H1 (cell line): ENCODE data around the gene C12orf56. TPM values are rescaled to one million over a fixed set of nuclear protein-coding genes. Genes with fewer than 3 reads are reported as not detected.
A peak's percentile ranks its signal among the peaks of the same experiment; 100 is the strongest.

Experiments used
- CBX8 ChIP-seq: fragments of 300-800, 300-1000 bp; sonication (generic); IDR thresholded peaks from 2 replicates; pipeline ENCODE4 v1.7.1; 2016; ENCODE audit warnings: low read depth, low read length, borderline replicate concordance
- CHD1 ChIP-seq: IDR thresholded peaks from 2 replicates; pipeline ENCODE4 v1.6.1; 2012; ENCODE audit warnings: low read depth, low read length, improper control_type of control experiment
- CHD7 ChIP-seq: fragments of 300-600 bp; sonication (generic); IDR thresholded peaks from 2 replicates; pipeline ENCODE4 v1.7.1; 2012; ENCODE audit warnings: low read length, moderate library complexity, mild to moderate bottlenecking, inconsistent platforms; ENCODE audit not compliant: insufficient replicate concordance
- JUND ChIP-seq: IDR thresholded peaks from 2 replicates; pipeline ENCODE4 v1.6.1; 2011; ENCODE audit warnings: mild to moderate bottlenecking, improper control_type of control experiment, low read length
- PHF8 ChIP-seq: fragments of 200-600 bp; sonication (generic); conservative IDR thresholded peaks from 2 replicates; pipeline ENCODE4 v1.7.1; 2012; ENCODE audit warnings: low read depth, mild to moderate bottlenecking, inconsistent platforms, low read length, moderate library complexity
- POU5F1 ChIP-seq: IDR thresholded peaks from 2 replicates; pipeline ENCODE4 v1.6.1; 2011; ENCODE audit warnings: low read depth, mild to moderate bottlenecking, low read length, moderate library complexity
- RAD21 ChIP-seq, 2 experiments: IDR thresholded peaks in 1 of 2; conservative IDR thresholded peaks in 1 of 2; 2 replicates each; pipeline ENCODE4 v1.6.1; 2011; ENCODE audit warnings: low read depth in 2 of 2, low read length in 2 of 2, improper control_type of control experiment in 1 of 2, inconsistent platforms in 1 of 2, mild to moderate bottlenecking in 1 of 2, moderate library complexity in 1 of 2
- SAP30 ChIP-seq: fragments of 300-600 bp; sonication (generic); IDR thresholded peaks from 2 replicates; pipeline ENCODE4 v1.7.1; 2012; ENCODE audit warnings: low read length, moderate library complexity, mild to moderate bottlenecking, inconsistent platforms; ENCODE audit not compliant: insufficient read depth, insufficient replicate concordance
- SUZ12 ChIP-seq: fragments of 200-600 bp; sonication (generic); IDR thresholded peaks from 2 replicates; pipeline ENCODE4 v1.6.1; 2012; ENCODE audit warnings: mild to moderate bottlenecking, inconsistent platforms, low read length, moderate library complexity, mixed read lengths
- polyA plus RNA-seq, 7 experiments: library from polyadenylated mRNA; depleted of rRNA in 3 of 7; stranded (reverse) in 5 of 7; unstranded in 2 of 7; fragments of >200 nt in 5 of 7; fragments of 200-250 nt in 2 of 7; gene quantifications; 1 replicate in 5 of 7; 2 replicates in 1 of 7; 4 replicates in 1 of 7; pipeline versions ENCODE4 v1.2.1 to v1.2.3, GENCODE V29; 2011 to 2013; ENCODE audit warnings: missing spikeins in 2 of 7, mixed read lengths in 2 of 7
- total RNA-seq: library from RNA; stranded (reverse); fragmentation: NEBNext Ultra II Directional; extraction: Animal tissue kit (Norgen Biotek cat#: 25700); gene quantifications from 2 replicates; pipeline ENCODE4 v1.2.1, GENCODE V29; 2021

C12orf56 gene
- total and polyA plus RNA-seq, 2 of the 8 experiments (the other 6 are each of a cell fraction or from before 2014, with no cell fraction given), result 1.1 to 2.9 TPM

- TF ChIP-seq JUND, result peak; percentile 98
- TF ChIP-seq SUZ12, result no peak
- peak; percentile 84 for TF ChIP-seq SAP30
- TF ChIP-seq CHD7, result no peak
- no peak for TF ChIP-seq CHD1
- no peak for TF ChIP-seq POU5F1
- no peak for TF ChIP-seq CBX8
- no peak; a peak in 1 of 4 replicates for TF ChIP-seq RAD21 (IDR thresholded peaks at IDR 0.05 in 1 of 2, conservative IDR thresholded peaks at IDR 0.05 in 1 of 2; ENCODE audit: low read depth in 2 of 2, low read length in 2 of 2)
- peak; percentile 98 for TF ChIP-seq PHF8
Observed at GRCh38 chr12:64222009-64222765, 168.4 kb downstream of the C12orf56 start, which contains the start of gene KICS2 (continued).
